ENCODE data around the gene NIFK. TPM values are rescaled to one million over a fixed set of nuclear protein-coding genes. Genes with fewer than 3 reads are reported as not detected.
"Not testable (repeated sequence)": the region's sequence is repeated elsewhere in the genome, so short reads cannot be mapped to it uniquely, and the experiment has no call there.

Gene NIFK
- polyA plus RNA-seq, 10 donors = 47.3 to 71.9 (median 56.3) TPM

- no peak for DNase-seq
These were observed 4.3 kb upstream of the NIFK start for GRCh38 chr2:121740973-121741372.

GRCh38 chr2:121736140-121736461, 574 bp downstream of the NIFK start:
- no peak for DNase-seq

GRCh38 chr2:121735518-121736074, 1.1 kb downstream of the NIFK start:
- no peak for DNase-seq

GRCh38 chr2:121734544-121734943, 2.1 kb downstream of the NIFK start:
- DNase-seq = not testable (repeated sequence)

GRCh38 chr2:121731366-121731765, 5.3 kb downstream of the NIFK start:
- no peak for DNase-seq

- DNase-seq = no peak
These were observed 8.7 kb downstream of the NIFK start for GRCh38 chr2:121727950-121728349.

GRCh38 chr2:121727332-121727731, 9.3 kb downstream of the NIFK start:
- DNase-seq = no peak

GRCh38 chr2:121723316-121723715, 13.4 kb downstream of the NIFK start:
- no peak for DNase-seq

- DNase-seq = peak in 1 of 3 donors; percentile 39
These were observed 14.2 kb downstream of the NIFK start for GRCh38 chr2:121722479-121722878.

- DNase-seq = peak in 1 of 3 donors; percentile 73
These were observed 14.7 kb downstream of the NIFK start for GRCh38 chr2:121721926-121722325.

- no peak for DNase-seq
These were observed 19.1 kb downstream of the NIFK start for GRCh38 chr2:121717529-121717928.

GRCh38 chr2:121716126-121716525, 20.5 kb downstream of the NIFK start:
- DNase-seq = no peak

GRCh38 chr2:121711481-121711880, 25.2 kb downstream of the NIFK start:
- not testable (repeated sequence) for DNase-seq

- no peak for DNase-seq
These were observed 26.1 kb downstream of the NIFK start for GRCh38 chr2:121710470-121711170.

GRCh38 chr2:121709776-121710469, 26.8 kb downstream of the NIFK start:
- no peak for DNase-seq

GRCh38 chr2:121707920-121708361, 28.7 kb downstream of the NIFK start:
- no peak for DNase-seq

GRCh38 chr2:121707344-121707919, 29.2 kb downstream of the NIFK start:
- DNase-seq = no peak

GRCh38 chr2:121705958-121706357, 30.7 kb downstream of the NIFK start:
- DNase-seq = no peak

GRCh38 chr2:121705390-121705789, 31.3 kb downstream of the NIFK start:
- no peak for DNase-seq

GRCh38 chr2:121701761-121702160, 34.9 kb downstream of the NIFK start:
- not testable (repeated sequence) for DNase-seq

- peak in 2 of 3 donors; percentile 22 to 46 for DNase-seq
These were observed 37.0 kb downstream of the NIFK start for GRCh38 chr2:121699421-121700333.

Measured in muscle of back (tissue), 11 donors.